ENCODE results near the gene BRINP2. TPM values are rescaled to one million over a fixed set of nuclear protein-coding genes. Genes with fewer than 3 reads are reported as not detected.

Gene BRINP2
- total and polyA plus RNA-seq, 2 of the 8 experiments (the other 6 are each of a cell fraction or from before 2014, with no cell fraction given) = 0.39 to 0.42 TPM

GRCh38 chr1:177275736-177276135 is 105.0 kb downstream of the BRINP2 start (continued):
- TF ChIP-seq CHD7 (IDR thresholded peaks at IDR 0.05; ENCODE audit: insufficient replicate concordance, low read length) = no peak
- TF ChIP-seq RNF2 (IDR thresholded peaks at IDR 0.05; ENCODE audit: borderline replicate concordance, low read depth, low read length, missing control alignments, poor library complexity, severe bottlenecking) = no peak
- no peak for TF ChIP-seq CHD2 (IDR thresholded peaks at IDR 0.05; ENCODE audit: low read length)
- no peak for TF ChIP-seq JUND (IDR thresholded peaks at IDR 0.05; ENCODE audit: low read length)
- TF ChIP-seq E2F6 (IDR thresholded peaks at IDR 0.05) = no peak
- TF ChIP-seq TEAD4 (IDR thresholded peaks at IDR 0.05; ENCODE audit: low read depth, low read length) = no peak
- no peak for TF ChIP-seq YY1 (IDR thresholded peaks at IDR 0.05; ENCODE audit: low read depth, low read length)
- no peak for TF ChIP-seq SIN3A (conservative IDR thresholded peaks at IDR 0.05 in 1 of 2, IDR thresholded peaks at IDR 0.05 in 1 of 2; ENCODE audit: low read depth in 1 of 2, low read length in 2 of 2)
- no peak for TF ChIP-seq MAFK (IDR thresholded peaks at IDR 0.05; ENCODE audit: low read depth, low read length)
- TF ChIP-seq SRF (IDR thresholded peaks at IDR 0.05; ENCODE audit: low read depth, low read length) = no peak
- no peak for TF ChIP-seq SP2 (IDR thresholded peaks at IDR 0.05; ENCODE audit: low read length)
- TF ChIP-seq CREB1 (IDR thresholded peaks at IDR 0.05) = no peak

All from H1 (cell line).